Fibroblast of skin of left biceps (primary cell): ENCODE results near the gene SMIM28.

Experiments used
- DNase-seq, 2 experiments: peaks; one replicate each; pipeline ENCODE4 v3.0.0-alpha.2; 2013; ENCODE audit warnings: low read depth in 2 of 2

Gene SMIM28

DNA sequence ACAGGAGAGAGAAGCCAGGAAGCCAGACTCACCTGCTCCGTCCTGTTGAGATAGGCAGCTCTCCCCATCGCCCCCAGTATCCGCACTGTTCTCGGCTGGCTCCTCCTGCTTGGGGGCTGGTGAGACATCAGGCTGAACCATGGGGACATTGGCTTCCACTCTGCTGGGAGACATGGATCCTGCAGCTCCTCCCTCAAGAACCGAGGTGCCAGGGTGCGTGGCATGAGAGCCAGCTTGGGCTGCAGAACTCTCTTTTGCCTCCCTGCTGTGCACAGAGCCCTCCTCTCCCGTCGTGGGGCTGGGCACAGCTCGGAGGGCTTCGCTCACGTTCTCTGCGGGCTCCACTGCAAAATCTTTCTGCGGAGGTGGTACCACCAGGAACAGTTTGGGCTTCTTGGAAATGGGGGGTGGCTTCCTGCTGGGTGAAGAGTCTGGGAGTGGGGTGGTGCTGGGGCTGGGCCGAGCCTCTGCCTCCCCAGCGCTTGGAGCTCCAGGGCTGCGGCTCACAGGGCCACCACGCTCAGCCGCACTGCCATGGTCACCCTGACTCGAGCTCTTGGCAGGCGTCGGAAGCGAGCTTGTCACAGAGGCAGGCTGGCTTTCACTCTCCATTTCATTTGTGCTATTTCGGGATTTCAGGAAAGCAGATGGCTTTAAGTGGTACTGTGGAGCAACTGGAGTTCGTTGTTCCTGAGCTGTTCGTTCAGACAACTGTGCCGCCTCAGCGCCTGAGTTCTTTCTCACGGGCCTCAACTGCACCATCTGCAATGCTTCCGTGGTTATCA, 52.8 kb downstream of the SMIM28 start:
- no peak for DNase-seq

- no peak for DNase-seq
Measured at GRCh38 chr6:138431256-138432062, 53.8 kb downstream of the SMIM28 start.

GRCh38 chr6:138432063-138432356, 54.3 kb downstream of the SMIM28 start:
- DNase-seq, result no peak
